ENCODE results near the gene KPTN. TPM values are rescaled to one million over a fixed set of nuclear protein-coding genes. Genes with fewer than 3 reads are reported as not detected.

The KPTN gene
- total RNA-seq, 1 experiment from 2014 or later: 8.4 TPM

GRCh38 chr19:47435883-47436417 is 48.1 kb downstream of the KPTN start:
- no peak for DNase-seq (ENCODE audit: low read depth)

GRCh38 chr19:47435196-47435595 is 48.8 kb downstream of the KPTN start:
- no peak for DNase-seq (ENCODE audit: low read depth)

GRCh38 chr19:47434088-47434487 is 49.9 kb downstream of the KPTN start:
- no peak for DNase-seq (ENCODE audit: low read depth)

- DNase-seq (ENCODE audit: low read depth): peak; percentile 58
Observed at GRCh38 chr19:47433121-47433520, 50.9 kb downstream of the KPTN start.

- DNase-seq (ENCODE audit: low read depth): no peak
Observed at GRCh38 chr19:47432499-47432898, 51.5 kb downstream of the KPTN start.

GRCh38 chr19:47432091-47432490 is 51.9 kb downstream of the KPTN start:
- DNase-seq (ENCODE audit: low read depth): no peak

- no peak for DNase-seq (ENCODE audit: low read depth)
Observed at GRCh38 chr19:47430041-47430802, 53.8 kb downstream of the KPTN start.

- DNase-seq (ENCODE audit: low read depth): no peak
Observed at GRCh38 chr19:47429140-47429793, 54.8 kb downstream of the KPTN start.

GRCh38 chr19:47428177-47428894 is 55.7 kb downstream of the KPTN start:
- DNase-seq (ENCODE audit: low read depth): peak; percentile 98

- no peak for DNase-seq (ENCODE audit: low read depth)
Observed at GRCh38 chr19:47427241-47428176, 56.5 kb downstream of the KPTN start.

Other genes starting within 250 kb of the KPTN start
- 4.9 and 16.2 TPM in 2 replicates for gene CCDC9, start 227.7 kb downstream of the KPTN start, total RNA-seq (2014; rRNA removed)
- gene INAFM1, start 209.3 kb downstream of the KPTN start, total RNA-seq (2014; rRNA removed): 0.51 and 0.80 TPM in 2 replicates
- not detected in 2 replicates for gene C5AR1, start 174.4 kb downstream of the KPTN start, total RNA-seq (2014; rRNA removed)
- not detected in 2 replicates for gene C5AR2, start 152.0 kb downstream of the KPTN start, total RNA-seq (2014; rRNA removed)
- 15.7 and 19.4 TPM in 2 replicates for gene DHX34, start 134.9 kb downstream of the KPTN start, total RNA-seq (2014; rRNA removed)
- gene MEIS3, start 64.7 kb downstream of the KPTN start, total RNA-seq (2014; rRNA removed): 6.7 and 7.4 TPM in 2 replicates
- gene SLC8A2, start 12.3 kb downstream of the KPTN start, total RNA-seq (2014; rRNA removed): 0.06 TPM in 1 of 2 replicates, not detected in the other
- gene NAPA, start 30.8 kb upstream of the KPTN start, total RNA-seq (2014; rRNA removed): 153 and 242 TPM in 2 replicates
- gene ZNF541, start 88.9 kb upstream of the KPTN start, total RNA-seq (2014; rRNA removed): not detected in 2 replicates
- 1.8 and 4.2 TPM in 2 replicates for gene BICRA, start 124.9 kb upstream of the KPTN start, total RNA-seq (2014; rRNA removed)
- gene EHD2, start 229.2 kb upstream of the KPTN start, total RNA-seq (2014; rRNA removed): 66.0 and 75.3 TPM in 2 replicates